Naive B cell (primary cell): ENCODE results near the gene PLXNC1. TPM values are rescaled to one million over a fixed set of nuclear protein-coding genes. Genes with fewer than 3 reads are reported as not detected.
A peak's percentile ranks its signal among the peaks of the same experiment; 100 is the strongest.

Source experiments
- ATAC-seq, 2 donors: fragments of 150-1000 bp; cut with Tn5 transposase; 2 replicates each; pipeline ENCODE4 v1.10.0; 2021; ENCODE audit warnings: low read depth in 2 of 2, mild to moderate bottlenecking in 2 of 2, moderate library complexity in 2 of 2
- DNase-seq: peaks from one replicate; pipeline ENCODE4 v3.0.0; 2022
- H3K27ac Mint-ChIP-seq, 6 donors: one replicate each; pipeline ENCODE4 v1.8.0; 2020 to 2022; ENCODE audit warnings: mild to moderate bottlenecking in 6 of 6, mixed read lengths in 6 of 6, moderate library complexity in 5 of 6, inconsistent platforms in 2 of 6
- H3K27me3 Mint-ChIP-seq, 3 donors: one replicate each; pipeline ENCODE4 v1.8.0; 2021 to 2022; ENCODE audit warnings: mixed read lengths in 3 of 3, mild to moderate bottlenecking in 1 of 3
- H3K36me3 Mint-ChIP-seq, 2 donors: one replicate each; pipeline ENCODE4 v1.8.0; 2020 to 2022; ENCODE audit warnings: mixed read lengths in 2 of 2, inconsistent platforms in 1 of 2, mild to moderate bottlenecking in 1 of 2
- H3K4me1 Mint-ChIP-seq, 3 donors: one replicate each; pipeline ENCODE4 v1.8.0; 2020 to 2022; ENCODE audit warnings: mixed read lengths in 3 of 3, inconsistent platforms in 1 of 3, mild to moderate bottlenecking in 1 of 3, moderate library complexity in 1 of 3
- H3K4me3 Mint-ChIP-seq, 8 donors: one replicate each; pipeline ENCODE4 v1.8.0; 2020 to 2022; ENCODE audit warnings: mild to moderate bottlenecking in 8 of 8, mixed read lengths in 8 of 8, moderate library complexity in 8 of 8, inconsistent platforms in 2 of 8
- H3K9me3 Mint-ChIP-seq, 7 donors: one replicate each; pipeline ENCODE4 v1.8.0; 2020 to 2022; ENCODE audit warnings: mixed read lengths in 7 of 7, mild to moderate bottlenecking in 5 of 7, inconsistent platforms in 2 of 7, moderate library complexity in 1 of 7
- polyA plus RNA-seq, 6 donors: library from polyadenylated mRNA; unstranded; fragments of 300-500 nt; fragmentation: Illumina TruSeq; gene quantifications; one replicate each; pipeline ENCODE4 v1.2.3, GENCODE V29; 2021; ENCODE audit warnings: low read depth in 6 of 6

Gene PLXNC1
- polyA plus RNA-seq, 6 donors from 2014 or later: 2.1 to 6.9 (median 4.4) TPM

DNA sequence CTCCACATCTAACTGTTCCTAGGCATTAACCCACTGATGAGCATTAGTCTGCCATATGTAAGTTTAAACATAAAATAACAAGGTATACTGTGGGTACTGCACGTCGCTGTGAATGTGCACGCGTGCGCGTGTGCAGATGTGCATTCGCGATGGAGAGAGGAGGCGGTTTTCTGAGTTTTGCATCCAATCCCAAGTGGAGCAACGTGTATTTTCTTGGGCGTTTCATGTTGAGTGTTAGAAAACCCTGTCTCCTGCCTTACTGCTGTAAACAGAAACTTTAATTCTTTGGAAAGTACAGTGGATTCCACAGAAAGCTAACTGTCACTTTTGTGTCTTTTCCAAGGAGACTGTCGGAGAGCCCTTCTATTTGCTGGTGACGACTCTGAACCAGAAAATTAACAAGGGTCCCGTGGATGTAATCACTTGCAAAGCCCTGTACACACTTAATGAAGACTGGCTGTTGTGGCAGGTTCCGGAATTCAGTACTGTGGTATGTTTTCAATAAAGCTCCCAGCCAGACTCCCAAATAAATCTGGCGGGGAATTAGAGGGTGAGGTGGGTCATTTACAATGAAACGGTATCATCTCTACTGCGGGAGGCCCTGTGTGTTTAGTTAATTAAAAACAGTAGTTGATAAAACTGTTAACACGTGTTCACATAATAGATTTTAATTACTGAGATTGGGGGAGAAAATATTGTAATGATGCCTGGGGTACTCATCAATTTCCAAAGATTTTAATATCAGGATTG is 116.5 kb downstream of the PLXNC1 start:
- H3K36me3 Mint-ChIP-seq: peaks cover 11 to 12% of the 10 kb centered on the region in 2 donors
- peaks cover 46 to 69% (median 61%) of the 10 kb centered on the region in 3 donors for H3K4me1 Mint-ChIP-seq
- H3K27ac Mint-ChIP-seq: peak overlapping the region in 2 of 6 donors; percentile 28 to 78
- ATAC-seq (no peak), DNase-seq (no peak)
- H3K4me3 Mint-ChIP-seq: no peak overlapping the region
- no peaks in the 10 kb centered on the region for H3K27me3 Mint-ChIP-seq
- no peaks in the 10 kb centered on the region for H3K9me3 Mint-ChIP-seq

DNA sequence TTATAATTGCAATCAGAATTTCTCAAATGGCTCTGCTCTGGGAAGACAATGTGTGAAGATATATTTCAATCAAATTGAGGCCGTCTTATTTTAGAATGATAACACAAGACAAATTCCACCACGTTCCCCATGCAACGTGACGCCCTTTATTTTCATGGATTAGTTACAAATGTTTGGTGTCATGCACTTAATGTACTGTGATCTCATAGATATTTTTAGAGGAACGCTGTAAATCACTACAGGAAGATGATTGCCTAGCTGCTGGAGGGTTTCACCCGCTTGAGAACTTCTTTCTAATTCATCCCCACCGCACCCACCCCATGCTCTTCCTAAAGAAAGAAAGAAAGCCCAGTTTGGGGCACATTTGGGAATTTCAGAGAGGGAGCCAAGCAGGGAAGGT is 117.2 kb downstream of the PLXNC1 start:
- Mint-ChIP-seq H3K4me3 (peak overlapping the region in 3 of 8 donors; percentile 29 to 76 (median 47)), H3K27ac (peak overlapping the region in 3 of 6 donors; percentile 28 to 86 (median 43)), H3K27me3 (no peaks in the 10 kb centered on the region), H3K36me3 (peaks cover 11 to 12% of the 10 kb centered on the region in 2 donors), H3K9me3 (no peaks in the 10 kb centered on the region), H3K4me1 (peaks cover 46 to 69% (median 64%) of the 10 kb centered on the region in 3 donors)
- ATAC-seq (no peak), DNase-seq (no peak)

DNA sequence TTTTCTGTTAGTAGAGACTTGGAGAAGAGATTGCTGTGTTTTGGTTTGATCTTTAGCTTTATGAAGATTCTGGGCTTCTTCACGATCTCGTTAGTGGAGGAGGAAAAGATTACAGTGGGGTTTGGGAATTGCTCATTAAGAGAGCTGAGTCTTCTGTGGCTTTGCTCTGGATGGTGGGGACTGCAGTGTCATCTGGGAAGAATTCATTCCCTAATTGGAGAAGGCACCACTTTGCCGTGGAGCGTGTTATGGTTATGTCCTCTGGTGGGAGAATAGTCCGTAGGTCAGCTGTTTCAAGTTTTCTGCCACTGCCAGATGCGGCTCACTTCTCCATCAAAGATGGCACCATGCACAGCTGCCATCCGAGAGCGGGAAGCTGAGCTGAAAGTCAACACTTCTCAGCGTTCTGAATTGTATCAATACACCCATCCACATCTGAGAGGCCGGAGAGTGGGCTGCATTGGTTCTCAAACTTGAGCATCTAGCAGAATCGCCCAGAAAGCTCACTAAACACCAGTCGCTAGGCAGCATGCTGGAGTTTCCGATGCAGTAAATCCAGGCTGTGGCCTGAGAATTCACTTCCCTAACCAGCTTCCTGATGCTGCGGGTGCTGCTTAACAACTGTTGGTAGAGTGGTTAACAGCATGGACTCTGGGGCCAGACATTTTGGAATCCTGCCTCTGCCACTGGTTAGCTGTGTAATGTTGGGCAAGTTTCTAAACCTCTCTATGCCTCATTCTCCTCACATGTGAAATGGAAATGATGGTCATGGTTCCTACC is 117.8 kb downstream of the PLXNC1 start:
- no peaks in the 10 kb centered on the region for H3K27me3 Mint-ChIP-seq
- H3K27ac Mint-ChIP-seq: peak overlapping the region in 2 of 6 donors; percentile 43 to 86
- H3K4me1 Mint-ChIP-seq: peaks cover 46 to 70% (median 69%) of the 10 kb centered on the region in 3 donors
- no peak for ATAC-seq
- no peaks in the 10 kb centered on the region for H3K9me3 Mint-ChIP-seq
- DNase-seq: no peak
- H3K36me3 Mint-ChIP-seq: peaks cover 11 to 12% of the 10 kb centered on the region in 2 donors
- H3K4me3 Mint-ChIP-seq: peak overlapping the region in 4 of 8 donors; percentile 29 to 79 (median 62)

DNA sequence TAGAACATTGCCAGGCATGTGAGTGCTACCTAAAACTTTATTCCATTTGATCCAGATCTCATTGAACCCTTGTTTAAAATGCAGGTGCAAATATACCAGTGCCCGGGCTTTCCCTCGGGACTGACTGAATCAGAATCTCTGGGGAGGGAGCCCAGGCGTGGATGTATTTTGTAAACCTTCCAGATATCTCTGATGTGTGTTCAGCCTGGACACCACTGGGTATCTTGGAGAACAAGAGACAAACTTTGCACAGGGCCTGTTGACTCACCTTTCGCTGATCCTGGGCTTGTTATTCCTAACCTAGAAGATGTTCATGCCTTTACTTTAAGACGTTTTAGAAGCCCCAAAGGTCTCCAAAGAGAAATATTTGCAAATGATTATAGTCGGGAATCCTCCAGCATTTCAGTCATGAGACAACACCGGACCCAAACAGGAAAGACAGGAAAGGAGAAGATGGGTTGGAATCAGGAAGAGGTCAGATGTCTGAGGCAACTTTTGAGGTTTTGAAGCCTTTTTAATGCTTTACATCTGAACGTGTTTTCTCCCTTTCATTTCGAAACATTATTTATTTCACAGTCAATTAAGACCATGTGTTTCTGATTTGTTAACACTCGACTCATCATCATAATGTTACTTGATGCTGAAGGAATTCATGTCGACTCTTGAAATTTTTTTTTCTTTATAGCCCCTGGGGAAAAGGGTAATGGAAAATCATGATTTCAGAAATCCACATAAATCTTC is 118.6 kb downstream of the PLXNC1 start:
- Mint-ChIP-seq H3K4me3 (peak overlapping the region in 7 of 8 donors; percentile 28 to 85 (median 59)), H3K9me3 (no peaks in the 10 kb centered on the region), H3K27me3 (no peaks in the 10 kb centered on the region), H3K36me3 (peaks cover 11 to 14% of the 10 kb centered on the region in 2 donors), H3K27ac (peak overlapping the region in 4 of 6 donors; percentile 37 to 95 (median 83)), H3K4me1 (peaks cover 50 to 76% (median 71%) of the 10 kb centered on the region in 3 donors)
- DNase-seq (no peak), ATAC-seq (no peak)

DNA sequence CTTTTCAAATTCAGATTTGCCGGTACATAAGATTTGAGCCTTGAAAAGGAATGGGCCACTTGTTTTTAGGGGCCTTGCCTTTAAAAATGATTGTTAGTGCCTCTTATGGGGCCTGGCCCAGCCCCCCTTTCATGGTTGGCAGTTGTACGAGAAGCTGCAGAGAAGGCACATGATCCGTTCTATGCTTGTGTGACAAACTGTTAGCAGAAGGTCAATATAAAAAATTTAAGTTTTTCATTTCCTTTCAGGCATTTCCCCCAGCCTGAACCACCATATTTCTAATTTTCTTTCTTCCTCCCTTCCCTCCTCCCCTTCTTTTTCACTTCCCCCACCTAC is 119.1 kb downstream of the PLXNC1 start:
- peaks cover 16 to 20% of the 10 kb centered on the region in 2 donors for H3K36me3 Mint-ChIP-seq
- no peaks in the 10 kb centered on the region for H3K9me3 Mint-ChIP-seq
- H3K4me1 Mint-ChIP-seq: peaks cover 48 to 70% (median 66%) of the 10 kb centered on the region in 3 donors
- DNase-seq (no peak), ATAC-seq (peak; percentile 37 to 40)
- H3K4me3 Mint-ChIP-seq: peak overlapping the region in 5 of 8 donors; percentile 43 to 85 (median 68)
- H3K27me3 Mint-ChIP-seq: no peaks in the 10 kb centered on the region
- H3K27ac Mint-ChIP-seq: peak overlapping the region; percentile 12 to 84 (median 71)

DNA sequence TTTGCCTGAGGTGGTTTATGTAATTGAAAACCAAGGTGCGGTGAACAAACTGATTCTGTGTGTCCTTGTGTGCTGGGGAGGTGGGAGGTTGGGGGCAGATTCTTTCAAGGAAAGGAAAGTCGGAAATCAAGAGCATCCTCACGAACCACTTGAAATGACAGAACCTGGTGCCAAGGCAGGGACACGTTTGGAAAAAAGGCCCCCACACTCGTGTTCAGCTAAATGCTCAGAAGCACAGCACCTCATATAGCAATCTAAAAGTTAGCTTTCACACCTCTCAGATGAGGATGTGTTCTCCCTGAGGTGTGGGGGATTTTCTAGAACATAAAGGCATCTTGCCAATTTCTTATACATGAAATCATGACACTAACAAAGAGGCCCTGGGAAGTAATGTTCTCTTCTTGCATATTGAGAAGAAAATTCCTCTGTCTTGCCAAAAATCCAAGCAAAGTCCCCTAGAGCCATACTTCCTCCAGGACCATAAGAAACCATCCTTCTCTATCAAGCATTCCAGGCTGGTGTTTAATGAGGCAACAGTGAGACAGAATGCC is 119.6 kb downstream of the PLXNC1 start:
- Mint-ChIP-seq H3K27me3 (no peaks in the 10 kb centered on the region), H3K9me3 (no peaks in the 10 kb centered on the region), H3K27ac (peak overlapping the region in 5 of 6 donors; percentile 37 to 90 (median 78)), H3K4me3 (peak overlapping the region in 3 of 8 donors; percentile 26 to 85 (median 73)), H3K36me3 (peaks cover 16 to 22% of the 10 kb centered on the region in 2 donors), H3K4me1 (peaks cover 43 to 65% (median 61%) of the 10 kb centered on the region in 3 donors)
- ATAC-seq (peak in 1 of 2 donors; percentile 25), DNase-seq (no peak)

DNA sequence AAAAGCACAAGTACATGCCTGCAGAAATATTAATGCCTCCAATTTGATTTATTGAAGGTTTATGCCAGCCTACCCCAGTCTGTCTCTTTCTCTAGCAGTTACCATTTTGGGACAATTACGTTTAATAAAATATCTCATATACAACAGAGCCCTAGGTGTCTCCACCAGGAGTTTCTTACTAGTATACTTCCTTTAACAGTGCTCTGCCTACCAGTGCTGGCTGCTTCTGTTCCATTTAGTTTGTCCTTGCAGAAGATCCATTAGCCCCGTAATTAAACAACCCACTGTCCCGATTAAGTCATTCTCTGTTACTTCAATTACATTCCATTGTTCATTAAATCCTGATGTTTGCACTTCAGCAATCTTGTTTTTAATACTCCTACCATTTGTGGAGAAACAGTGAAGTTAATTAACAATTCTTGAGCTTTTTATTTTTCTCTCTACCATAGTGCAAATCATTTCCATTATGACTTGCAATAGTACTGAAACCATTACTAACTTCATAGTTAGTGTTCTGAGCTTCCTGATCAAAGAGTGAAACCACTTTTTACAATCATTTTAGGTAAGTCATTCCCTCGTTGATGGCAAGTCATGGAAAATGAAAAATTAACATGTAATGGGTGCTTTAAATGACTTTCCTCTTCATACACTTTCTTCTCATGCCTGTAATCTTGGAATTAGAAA is 121.1 kb downstream of the PLXNC1 start:
- Mint-ChIP-seq H3K4me3 (no peak overlapping the region), H3K27ac (no peak overlapping the region), H3K27me3 (no peaks in the 10 kb centered on the region), H3K9me3 (no peaks in the 10 kb centered on the region), H3K4me1 (peaks cover 34 to 51% (median 47%) of the 10 kb centered on the region in 3 donors), H3K36me3 (peaks cover 16 to 30% of the 10 kb centered on the region in 2 donors)
- ATAC-seq: no peak
- no peak for DNase-seq

DNA sequence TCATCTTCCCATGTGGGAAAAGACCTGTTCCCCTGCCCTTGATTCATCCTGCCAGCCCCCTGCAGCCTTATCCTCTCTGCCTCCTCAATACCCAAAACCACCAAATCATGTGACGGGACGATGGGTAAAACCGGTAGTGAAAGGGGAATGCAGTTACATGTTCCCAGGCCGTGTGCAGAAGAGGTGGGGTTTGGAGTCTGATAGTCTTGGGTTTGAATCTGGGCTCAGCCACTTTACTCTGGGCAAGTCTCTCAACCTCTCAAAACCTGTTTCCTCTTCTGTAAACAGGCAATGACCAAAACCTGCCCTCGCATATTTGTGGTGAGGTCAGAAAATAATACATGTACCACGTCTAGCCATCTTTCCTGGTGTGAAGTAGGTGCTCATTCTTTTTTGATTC is 123.0 kb downstream of the PLXNC1 start:
- Mint-ChIP-seq H3K36me3 (peaks cover 4 to 18% of the 10 kb centered on the region in 2 donors), H3K4me1 (peaks cover 28 to 38% (median 34%) of the 10 kb centered on the region in 3 donors)
- DNase-seq: no peak

DNA sequence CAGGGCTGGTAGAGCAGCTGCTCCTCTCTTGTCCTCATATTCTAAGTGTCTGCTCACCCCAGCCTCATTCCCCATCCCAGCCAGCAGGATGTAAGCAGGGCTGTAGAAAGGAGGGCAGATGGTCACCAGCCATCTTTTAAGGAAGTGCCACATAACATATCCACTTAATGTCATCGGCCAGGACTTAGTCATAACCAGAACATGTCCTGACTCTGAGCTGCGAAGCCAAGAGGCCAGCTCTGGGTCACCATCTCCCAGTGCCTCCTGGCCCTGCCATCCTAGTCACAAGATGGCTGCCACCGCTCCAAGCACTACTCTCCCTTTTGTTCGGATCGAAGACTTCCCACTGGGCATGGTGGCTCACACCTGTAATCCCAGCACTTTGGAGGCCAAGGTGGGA is 123.9 kb downstream of the PLXNC1 start:
- Mint-ChIP-seq H3K9me3 (no peaks in the 10 kb centered on the region), H3K36me3 (peaks cover 4 to 18% of the 10 kb centered on the region in 2 donors), H3K4me1 (peaks cover 22 to 29% (median 24%) of the 10 kb centered on the region in 3 donors), H3K27me3 (no peaks in the 10 kb centered on the region), H3K4me3 (no peak overlapping the region), H3K27ac (peak overlapping the region in 4 of 6 donors; percentile 7 to 84 (median 49))
- ATAC-seq (no peak), DNase-seq (no peak)

More for the DNA sequence above, 123.0 kb downstream of the PLXNC1 start:
- Mint-ChIP-seq H3K27me3 (no peaks in the 10 kb centered on the region), H3K9me3 (no peaks in the 10 kb centered on the region), H3K4me3 (no peak overlapping the region), H3K27ac (peak overlapping the region in 2 of 6 donors; percentile 2 to 68)
- no peak for ATAC-seq

DNA sequence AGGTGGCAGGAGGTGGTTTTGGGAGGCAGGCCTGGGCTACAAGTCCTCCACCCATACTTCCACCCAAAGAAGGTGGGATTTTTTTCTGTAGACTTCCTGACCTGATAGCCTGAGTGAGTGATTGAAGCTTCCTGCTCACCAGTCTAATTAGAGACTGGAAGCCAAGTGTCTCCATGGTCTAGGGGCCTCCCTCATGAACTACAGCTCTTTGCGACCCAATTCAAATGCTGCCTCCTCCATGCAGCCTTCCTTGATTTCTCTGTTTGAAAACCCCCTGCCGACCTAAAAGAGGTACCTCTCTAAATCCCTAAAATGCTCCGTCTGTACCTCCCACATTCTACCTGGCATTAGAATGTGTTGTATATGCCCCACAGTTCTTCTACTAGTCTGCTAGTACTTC is 124.9 kb downstream of the PLXNC1 start:
- H3K27me3 Mint-ChIP-seq: no peaks in the 10 kb centered on the region
- peaks cover 4 to 18% of the 10 kb centered on the region in 2 donors for H3K36me3 Mint-ChIP-seq
- no peak for ATAC-seq
- no peaks in the 10 kb centered on the region for H3K9me3 Mint-ChIP-seq
- peaks cover 13 to 25% (median 14%) of the 10 kb centered on the region in 3 donors for H3K4me1 Mint-ChIP-seq
- H3K27ac Mint-ChIP-seq: peak overlapping the region in 2 of 6 donors; percentile 13 to 26
- no peak overlapping the region for H3K4me3 Mint-ChIP-seq
- DNase-seq: no peak

DNA sequence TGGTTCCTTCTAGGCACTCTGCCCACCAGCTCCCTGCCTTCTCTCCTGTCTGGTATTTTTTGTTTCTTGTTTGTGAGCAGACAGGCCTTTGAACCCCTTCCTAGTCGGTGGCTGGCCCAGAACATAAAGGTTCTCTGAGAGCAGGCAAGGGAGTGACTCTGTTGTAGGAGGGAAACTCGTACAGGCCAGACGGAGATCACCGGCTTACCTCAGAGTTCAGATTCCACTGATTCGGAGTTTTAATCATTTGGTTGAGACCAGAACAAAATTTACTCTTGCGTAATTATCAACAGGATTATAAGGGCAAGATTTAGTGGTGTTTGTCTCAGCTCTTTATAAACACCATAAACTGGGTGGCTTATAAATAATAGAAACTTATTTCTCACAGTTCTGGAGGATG is 128.3 kb downstream of the PLXNC1 start:
- Mint-ChIP-seq H3K27me3 (no peaks in the 10 kb centered on the region), H3K9me3 (no peaks in the 10 kb centered on the region), H3K4me3 (no peak overlapping the region), H3K4me1 (peaks cover 3 to 8% (median 7%) of the 10 kb centered on the region in 3 donors), H3K27ac (peak overlapping the region in 1 of 6 donors; percentile 24), H3K36me3 (peaks cover 4 to 18% of the 10 kb centered on the region in 2 donors)
- ATAC-seq: no peak
- DNase-seq: no peak

DNA sequence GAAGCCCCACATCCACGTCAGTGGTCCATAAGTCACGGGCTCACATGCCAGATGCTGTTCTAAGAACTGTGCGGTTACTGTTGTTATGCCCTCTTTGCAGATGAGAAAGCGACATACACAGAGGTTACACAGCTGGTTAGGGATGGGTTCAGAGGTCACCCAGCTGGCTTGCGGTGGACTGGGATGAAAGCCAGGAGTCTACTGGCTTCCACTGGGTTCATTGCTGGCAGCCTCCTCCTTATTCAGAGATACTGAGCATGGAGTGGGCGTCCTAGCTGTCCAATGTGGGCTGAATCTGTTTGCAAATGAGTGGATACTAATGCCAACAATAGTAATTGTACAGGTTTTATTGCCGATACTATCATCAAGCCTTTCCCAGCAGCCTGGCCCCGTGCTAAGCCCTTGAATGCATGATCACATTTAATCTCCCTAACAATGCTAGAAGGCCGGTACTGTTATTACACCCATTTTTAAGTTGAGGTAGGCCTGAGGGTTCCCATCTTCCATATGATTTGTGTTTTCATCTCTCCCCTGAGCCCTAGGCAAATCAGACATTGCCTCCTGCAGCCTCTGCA is 129.1 kb downstream of the PLXNC1 start:
- Mint-ChIP-seq H3K9me3 (no peaks in the 10 kb centered on the region), H3K27me3 (no peaks in the 10 kb centered on the region), H3K36me3 (peaks cover 5 to 18% of the 10 kb centered on the region in 2 donors), H3K4me1 (peaks cover 8 to 11% (median 10%) of the 10 kb centered on the region in 3 donors), H3K27ac (peak overlapping the region in 1 of 6 donors; percentile 14), H3K4me3 (no peak overlapping the region)
- no peak for DNase-seq
- ATAC-seq: no peak
